HL-60 (cell line): ENCODE measurements around the gene MORN4.

Source experiments
- CTCF ChIP-seq: IDR thresholded peaks from one replicate; pipeline ENCODE4 v1.5.1; 2011; ENCODE audit warnings: low read length, control low read depth, inconsistent platforms; ENCODE audit not compliant: insufficient read depth
- GABPA ChIP-seq: IDR thresholded peaks from 2 replicates; pipeline ENCODE4 v1.6.1; 2012; ENCODE audit warnings: low read depth
- POLR2AphosphoS5 ChIP-seq: IDR thresholded peaks from 2 replicates; pipeline ENCODE4 v1.6.1; 2012; ENCODE audit warnings: low read depth
- REST ChIP-seq: IDR thresholded peaks from 2 replicates; pipeline ENCODE4 v1.6.1; 2012; ENCODE audit warnings: low read depth; ENCODE audit not compliant: insufficient replicate concordance

- no peak for TF ChIP-seq CTCF
- no peak for TF ChIP-seq GABPA
- TF ChIP-seq POLR2AphosphoS5 = no peak
- no peak for TF ChIP-seq REST
Measured at GRCh38 chr10:97608991-97609561, 24.2 kb downstream of the MORN4 start.
